HG03108 (cell line): ENCODE data around the gene ARHGEF4.
A peak's percentile ranks its signal among the peaks of the same experiment; 100 is the strongest.
"Not testable (repeated sequence)": the region's sequence is repeated elsewhere in the genome, so short reads cannot be mapped to it uniquely, and the experiment has no call there.

Experiments
- ATAC-seq: cut with Tn5 transposase; IDR thresholded peaks from one replicate; pipeline ENCODE4 v1.9.1; 2021; ENCODE audit warnings: moderate library complexity; ENCODE audit not compliant: unreplicated experiment

ARHGEF4 gene

DNA sequence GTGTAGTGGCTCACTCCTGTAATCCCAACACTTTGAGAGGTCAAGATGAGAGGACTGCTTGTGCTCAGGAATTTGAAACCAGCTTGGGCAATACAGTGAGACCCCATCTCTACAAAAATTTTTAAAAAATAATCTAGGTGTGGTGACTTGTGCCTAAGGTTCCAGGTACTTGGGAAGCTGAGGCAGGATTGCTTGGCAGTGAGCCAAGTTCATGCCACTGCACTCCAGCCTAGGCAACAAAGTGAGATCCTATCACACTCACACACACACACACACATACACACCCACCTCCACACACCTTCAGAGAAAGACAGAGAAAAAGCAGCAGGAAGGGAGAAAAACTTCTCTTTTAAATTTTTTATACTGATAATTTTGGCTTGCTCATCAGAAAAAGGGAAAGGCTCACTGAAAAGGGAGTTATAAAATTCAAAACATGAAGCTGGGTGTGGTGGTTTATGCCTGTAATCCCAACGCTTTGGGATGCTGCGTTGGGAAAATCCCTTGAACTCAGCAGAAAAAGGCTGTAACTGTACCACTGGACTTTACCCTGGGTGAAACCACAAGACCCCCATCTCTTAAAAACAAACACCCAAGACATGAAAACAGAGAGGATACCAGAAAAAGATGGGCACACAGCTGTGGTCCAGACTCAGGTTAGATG, 230.9 kb downstream of the ARHGEF4 start:
- no peak for ATAC-seq

DNA sequence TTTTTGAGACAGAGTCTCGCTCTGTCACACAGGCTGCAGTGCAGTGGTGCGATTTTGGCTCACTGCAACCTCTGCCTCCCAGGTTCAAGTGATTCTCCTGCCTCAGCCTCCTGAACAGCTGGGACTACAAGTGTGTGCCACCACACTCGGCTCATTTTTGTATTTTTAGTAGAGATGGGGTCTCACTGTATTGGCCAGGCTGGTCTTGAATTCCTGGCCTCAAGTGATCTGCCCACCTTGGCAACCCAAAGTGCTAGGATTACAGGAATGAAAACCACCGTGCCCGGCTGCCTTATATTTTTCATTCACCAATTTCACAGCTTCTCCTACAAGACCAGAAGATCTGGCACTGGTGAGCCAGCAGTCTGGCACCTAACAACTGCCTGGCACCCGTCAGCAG, 231.5 kb downstream of the ARHGEF4 start:
- not testable (repeated sequence) for ATAC-seq

GRCh38 chr2:131075578-131075977, 238.9 kb downstream of the ARHGEF4 start:
- not testable (repeated sequence) for ATAC-seq

- no peak for ATAC-seq
Measured at GRCh38 chr2:131076707-131077106, 240.0 kb downstream of the ARHGEF4 start.

GRCh38 chr2:131077182-131077846, 240.6 kb downstream of the ARHGEF4 start:
- ATAC-seq = no peak

DNA sequence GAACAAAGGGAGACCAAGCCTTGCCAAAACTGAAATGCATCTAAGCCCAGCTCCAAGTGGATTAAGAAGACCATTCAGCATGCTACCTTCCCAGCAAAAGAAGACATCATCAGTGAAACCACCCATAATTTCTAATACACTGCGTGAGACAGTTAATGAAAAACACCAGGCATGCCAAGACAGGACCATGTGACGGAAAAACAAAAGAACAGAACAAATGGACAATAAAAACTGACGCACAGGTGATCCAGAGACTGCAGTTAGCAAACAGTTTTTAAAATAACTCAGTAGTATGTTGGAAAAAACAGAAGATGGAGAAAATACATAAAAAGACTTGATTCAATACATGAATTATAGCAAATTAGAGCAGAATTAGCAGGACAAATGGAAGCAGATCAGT, 241.3 kb downstream of the ARHGEF4 start:
- ATAC-seq = no peak

- ATAC-seq = not testable (repeated sequence)
Measured at GRCh38 chr2:131079931-131080330, 243.2 kb downstream of the ARHGEF4 start.

- no peak for ATAC-seq
Measured at GRCh38 chr2:131081190-131081589, 244.5 kb downstream of the ARHGEF4 start.

GRCh38 chr2:131085646-131086045, 248.9 kb downstream of the ARHGEF4 start:
- no peak for ATAC-seq

DNA sequence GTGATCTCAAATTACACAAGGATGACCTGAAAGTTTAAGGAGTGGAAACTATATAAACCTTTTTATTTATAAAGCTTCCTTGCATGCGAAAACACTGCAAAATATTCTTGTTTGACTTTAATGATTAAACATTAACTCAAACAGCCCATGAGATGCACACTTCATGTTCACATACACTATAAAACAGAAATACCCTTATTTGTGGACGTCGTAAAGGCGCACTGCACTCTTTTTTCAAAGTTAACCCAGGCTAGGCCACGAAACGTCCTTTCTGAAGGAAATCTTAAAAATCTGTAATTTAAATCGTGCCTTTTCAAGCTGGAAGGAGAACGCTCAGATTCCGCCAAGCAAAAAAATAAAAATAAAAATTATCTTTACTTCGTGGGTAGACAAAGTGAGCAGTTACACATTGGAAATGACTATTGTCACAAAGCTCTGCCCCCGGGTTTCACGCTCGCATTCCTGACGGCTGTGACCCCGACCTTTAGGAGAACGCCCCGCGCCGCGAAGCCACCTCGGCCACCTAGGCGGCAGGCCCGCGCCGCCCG, 255.8 kb downstream of the ARHGEF4 start:
- no peak for ATAC-seq

- peak; percentile 82 for ATAC-seq
Measured at GRCh38 chr2:131093006-131093695, 256.4 kb downstream of the ARHGEF4 start, which contains the start of gene FAM168B. FAM168B (minus strand) TSS chr2:131093460; CDS start chr2:131082646, 10,814 bp downstream.

GRCh38 chr2:131093696-131094462, 257.2 kb downstream of the ARHGEF4 start:
- ATAC-seq = peak; percentile 63

DNA sequence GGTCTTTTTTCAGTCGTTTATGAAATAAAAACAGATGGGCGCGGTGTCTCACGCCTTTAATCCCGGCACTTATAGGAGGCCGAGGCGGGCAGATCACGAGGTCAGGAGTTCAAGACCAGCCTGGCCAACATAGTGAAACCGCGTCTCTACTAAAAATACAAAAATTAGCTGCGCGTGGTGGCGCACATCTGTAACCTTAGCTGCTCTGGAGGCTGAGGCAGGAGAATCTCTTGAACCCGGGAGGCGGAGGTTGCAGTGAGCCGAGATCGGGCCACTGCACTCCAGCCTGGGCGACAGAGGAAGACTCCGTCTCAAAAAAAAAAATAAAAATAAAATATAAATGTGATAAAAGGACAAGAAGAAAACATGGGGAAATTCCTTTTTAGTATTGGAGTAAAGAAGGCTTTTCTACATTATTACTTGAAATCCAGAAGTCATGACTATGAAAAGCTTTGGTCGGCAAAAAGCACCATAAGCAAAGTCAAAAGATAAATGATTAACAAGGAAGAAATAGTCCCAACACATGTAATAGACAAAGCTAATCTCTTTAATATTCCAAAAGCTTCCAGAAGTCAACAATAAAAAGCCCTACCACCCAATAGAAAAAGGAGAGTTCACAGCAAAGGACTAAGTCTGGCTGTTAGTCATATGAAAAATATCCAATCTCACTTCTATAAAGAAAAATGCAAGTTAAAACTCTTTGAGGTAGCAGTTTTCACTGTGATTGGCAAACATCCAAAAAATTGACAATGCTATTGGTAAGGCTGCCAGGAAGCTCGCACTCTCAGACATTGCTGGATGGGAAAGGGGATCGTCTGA, 258.0 kb downstream of the ARHGEF4 start:
- ATAC-seq = no peak
